Esophagus squamous epithelium (tissue), 5 donors: Measurements from ENCODE around the gene ACOT13. TPM values are rescaled to one million over a fixed set of nuclear protein-coding genes. Genes with fewer than 3 reads are reported as not detected.

Source experiments
- DNase-seq: peaks from one replicate; lab custom pipeline; 2025; lab: John Stamatoyannopoulos, UW
- H3K27ac ChIP-seq, 4 donors: fragments of 200-600 bp; sonication (generic); one replicate each; pipeline ENCODE4 v1.5.1; 2016 to 2019; ENCODE audit warnings: mild to moderate bottlenecking in 1 of 4
- H3K27me3 ChIP-seq, 4 donors: fragments of 200-600 bp; sonication (generic); 1 replicate in 3 of 4; 2 replicates in 1 of 4; pipeline versions ENCODE4 v1.5.1 to v1.6.0; 2017 to 2021; ENCODE audit warnings: antibody characterized with exemption in 1 of 4
- H3K36me3 ChIP-seq, 3 donors: fragments of 200-600 bp; sonication (generic); one replicate each; pipeline ENCODE4 v1.5.1; 2016 to 2019
- H3K4me1 ChIP-seq, 3 donors: fragments of 200-600 bp; sonication (generic); one replicate each; pipeline ENCODE4 v1.5.1; 2017 to 2019
- H3K4me3 ChIP-seq, 4 donors: fragments of 200-600 bp; sonication (generic); 1 replicate in 3 of 4; 2 replicates in 1 of 4; pipeline ENCODE4 v1.5.1; 2016 to 2019; ENCODE audit warnings: mild to moderate bottlenecking in 2 of 4, moderate library complexity in 1 of 4
- H3K9me3 ChIP-seq, 3 donors: fragments of 200-600 bp; sonication (generic); one replicate each; pipeline ENCODE4 v1.5.1; 2016 to 2019
- CTCF ChIP-seq, 6 experiments: fragments of 450-650 bp in 4 of 6; fragments of 200-600 bp in 2 of 6; sonication (generic) in 2 of 6; IDR thresholded peaks; one replicate each; pipeline ENCODE4 v1.5.1; 2016 to 2019; ENCODE audit warnings: antibody characterized with exemption in 6 of 6, mild to moderate bottlenecking in 4 of 6, moderate library complexity in 4 of 6
- POLR2A ChIP-seq, 4 donors: fragments of 450-650 bp; IDR thresholded peaks; one replicate each; pipeline ENCODE4 v1.6.1; 2017; ENCODE audit warnings: antibody characterized with exemption in 4 of 4, mild to moderate bottlenecking in 4 of 4, moderate library complexity in 3 of 4
- WGBS, 2 donors: methylation state at CpG; one replicate each; pipeline ENCODE4 v1.1.5; 2018; 5-methylcytosine and 5-hydroxymethylcytosine counted together
- intact Hi-C: fragments of 100-400 bp; cut with DNase I; formaldehyde crosslinking; loops from one replicate; pipeline ENCODE4 v1.15.0; 2022
- total RNA-seq, 4 donors: library from RNA; depleted of rRNA; stranded (reverse); fragments of >200 nt; gene quantifications; one replicate each; pipeline ENCODE4 v1.1.0, GENCODE V29; 2016
- donor health status: DM: yes; HTN: yes; CAD: no.

The ACOT13 gene
- total RNA-seq, 4 donors from 2014 or later = 2.5 to 6.1 (median 3.6) TPM

GRCh38 chr6:24662236-24662635 is 4.6 kb upstream of the ACOT13 start:
- Histone ChIP-seq H3K27ac (peak overlapping the region in 1 of 4 donors; percentile 19), H3K4me1 (peaks cover 0 to 41% (median 10%) of the 10 kb centered on the region in 3 donors), H3K36me3 (peaks cover 0 to 38% (median 0%) of the 10 kb centered on the region in 3 donors), H3K27me3 (no peaks in the 10 kb centered on the region), H3K9me3 (no peaks in the 10 kb centered on the region), H3K4me3 (no peak overlapping the region)
- 68 to 83% methylated on average over 10 of the region's 10 CpGs for WGBS, 2 donors
- DNase-seq = no peak
- intact Hi-C loops = no loop called here
- TF ChIP-seq CTCF (IDR thresholded peaks at IDR 0.05) (no peak), POLR2A (IDR thresholded peaks at IDR 0.05) (no peak)

GRCh38 chr6:24663189-24663588 is 3.7 kb upstream of the ACOT13 start:
- peaks cover 4 to 50% (median 16%) of the 10 kb centered on the region in 3 donors for H3K4me1 ChIP-seq
- intact Hi-C loops = no loop called here
- DNase-seq = no peak

GRCh38 chr6:24664046-24664987 is 2.6 kb upstream of the ACOT13 start:
- no peak for DNase-seq
- H3K9me3 ChIP-seq = no peaks in the 10 kb centered on the region
- H3K4me1 ChIP-seq = peaks cover 4 to 54% (median 19%) of the 10 kb centered on the region in 3 donors
- 88 to 90% methylated on average over 7 of the region's 7 CpGs for WGBS, 2 donors
- no peak overlapping the region for H3K4me3 ChIP-seq
- H3K36me3 ChIP-seq = peaks cover 0 to 31% (median 0%) of the 10 kb centered on the region in 3 donors
- intact Hi-C loops = no loop called here
- TF ChIP-seq CTCF (IDR thresholded peaks at IDR 0.05) = no peak
- TF ChIP-seq POLR2A (IDR thresholded peaks at IDR 0.05) = no peak
- no peak overlapping the region for H3K27ac ChIP-seq
- no peaks in the 10 kb centered on the region for H3K27me3 ChIP-seq

More at GRCh38 chr6:24663189-24663588, 3.7 kb upstream of the ACOT13 start:
- no peak for TF ChIP-seq POLR2A (IDR thresholded peaks at IDR 0.05)
- no peak for TF ChIP-seq CTCF (IDR thresholded peaks at IDR 0.05)
- Histone ChIP-seq H3K36me3 (peaks cover 0 to 36% (median 0%) of the 10 kb centered on the region in 3 donors), H3K9me3 (no peaks in the 10 kb centered on the region), H3K4me3 (no peak overlapping the region), H3K27me3 (no peaks in the 10 kb centered on the region), H3K27ac (no peak overlapping the region)
- WGBS, 2 donors = 89 to 94% methylated on average over 1 of the region's 1 CpG

DNA sequence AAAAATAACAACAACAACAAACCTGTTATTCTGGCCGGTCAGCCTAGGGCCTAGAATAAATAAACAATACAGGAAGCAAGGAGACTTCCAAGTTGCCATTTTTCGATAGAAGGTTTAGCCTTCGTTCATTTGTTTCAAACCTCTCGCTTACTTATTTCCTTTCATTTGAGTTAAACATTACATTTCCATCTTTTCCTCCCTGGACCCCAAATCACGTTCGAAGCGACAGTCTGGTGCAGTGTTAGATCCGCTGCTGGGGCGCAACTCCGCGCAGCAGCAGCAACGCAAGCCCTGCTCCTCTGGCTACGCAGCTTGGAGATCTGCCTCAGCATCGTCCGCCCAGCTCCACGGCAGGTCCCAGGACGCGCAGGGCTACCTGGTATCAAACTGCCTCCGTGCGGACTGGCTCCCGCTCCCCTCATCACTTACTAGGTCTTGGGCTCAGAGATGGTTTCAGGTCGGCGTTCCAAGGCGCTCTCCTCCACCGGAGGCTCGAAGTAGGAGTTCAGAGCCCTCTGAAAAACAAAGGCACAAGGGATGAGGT is 708 bp upstream of the ACOT13 start:
- no peak for DNase-seq
- intact Hi-C loops = no loop called here
- H3K9me3 ChIP-seq = no peaks in the 10 kb centered on the region

More for the DNA sequence above, 708 bp upstream of the ACOT13 start:
- 0% methylated on average over 14 to 21 of the region's 26 CpGs for WGBS, 2 donors
- Histone ChIP-seq H3K36me3 (peaks cover 0 to 31% (median 0%) of the 10 kb centered on the region in 3 donors), H3K27ac (peak overlapping the region; percentile 87 to 94 (median 91)), H3K4me3 (peak overlapping the region; percentile 69 to 82 (median 74)), H3K4me1 (peaks cover 4 to 47% (median 19%) of the 10 kb centered on the region in 3 donors), H3K27me3 (no peaks in the 10 kb centered on the region)
- no peak for TF ChIP-seq CTCF (IDR thresholded peaks at IDR 0.05)
- no peak for TF ChIP-seq POLR2A (IDR thresholded peaks at IDR 0.05)
